Urinary bladder (tissue), 4 donors: ENCODE data around the gene SH3TC2. TPM values are rescaled to one million over a fixed set of nuclear protein-coding genes. Genes with fewer than 3 reads are reported as not detected.
A peak's percentile ranks its signal among the peaks of the same experiment; 100 is the strongest.

ENCODE experiments used
- DNase-seq: peaks from one replicate; pipeline ENCODE4 v3.0.0-alpha.2; 2015; ENCODE audit errors: extremely low spot score
- H3K27ac ChIP-seq: one replicate; pipeline ENCODE4 v1.5.1; 2013; ENCODE audit warnings: low read depth, mild to moderate bottlenecking, moderate library complexity
- H3K36me3 ChIP-seq: one replicate; pipeline ENCODE4 v1.6.1; 2013; ENCODE audit warnings: mild to moderate bottlenecking, moderate library complexity; ENCODE audit not compliant: insufficient read depth
- H3K4me1 ChIP-seq: one replicate; pipeline ENCODE4 v1.6.1; 2013; ENCODE audit warnings: mild to moderate bottlenecking, moderate library complexity; ENCODE audit not compliant: insufficient read depth
- H3K4me3 ChIP-seq: one replicate; pipeline ENCODE4 v1.5.1; 2013; ENCODE audit warnings: low read depth, low read length
- WGBS: extraction: QIAGEN DNeasy Blood & Tissue Kit; methylation state at CpG from one replicate; pipeline ENCODE4 v1.1.7; 2013; 5-methylcytosine and 5-hydroxymethylcytosine counted together
- polyA plus RNA-seq: library from polyadenylated mRNA; stranded (reverse); fragments of 200-250 nt; gene quantifications from one replicate; pipeline ENCODE4 v1.2.3, GENCODE V29; 2013
- total RNA-seq: library from RNA; depleted of rRNA; stranded (reverse); fragments of >200 nt; gene quantifications from one replicate; pipeline ENCODE4 v1.2.3, GENCODE V29; 2014
- donor health status: healthy with polysubstance abuse.
- donor health status: healthy.

Gene SH3TC2
- total and polyA plus RNA-seq, 2 donors, result 0.99 to 15.1 TPM

- Histone ChIP-seq H3K4me1 (no peaks in the 10 kb centered on the region), H3K36me3 (no peaks in the 10 kb centered on the region), H3K27ac (no peak overlapping the region), H3K4me3 (no peak overlapping the region)
- DNase-seq, result peak; percentile 47
- WGBS, result 21% methylated on average over 8 of the region's 8 CpGs
These were observed 27.5 kb downstream of the SH3TC2 start for GRCh38 chr5:149035372-149035790.

GRCh38 chr5:149030838-149031397, 31.9 kb downstream of the SH3TC2 start:
- H3K4me3 ChIP-seq, result no peak overlapping the region
- no peak overlapping the region for H3K27ac ChIP-seq
- H3K36me3 ChIP-seq, result no peaks in the 10 kb centered on the region
- 79% methylated on average over 3 of the region's 3 CpGs for WGBS
- DNase-seq, result no peak
- no peaks in the 10 kb centered on the region for H3K4me1 ChIP-seq

- H3K36me3 ChIP-seq, result no peaks in the 10 kb centered on the region
- no peak for DNase-seq
- no peak overlapping the region for H3K27ac ChIP-seq
- 78% methylated on average over 3 of the region's 3 CpGs for WGBS
- H3K4me1 ChIP-seq, result no peaks in the 10 kb centered on the region
- no peak overlapping the region for H3K4me3 ChIP-seq
These were observed 32.5 kb downstream of the SH3TC2 start for GRCh38 chr5:149030392-149030791.

GRCh38 chr5:149028984-149029383, 33.9 kb downstream of the SH3TC2 start:
- H3K27ac ChIP-seq, result no peak overlapping the region
- DNase-seq, result no peak
- WGBS, result 90% methylated on average over 5 of the region's 5 CpGs
- H3K36me3 ChIP-seq, result no peaks in the 10 kb centered on the region
- H3K4me1 ChIP-seq, result no peaks in the 10 kb centered on the region
- no peak overlapping the region for H3K4me3 ChIP-seq

GRCh38 chr5:149028161-149028560, 34.7 kb downstream of the SH3TC2 start:
- H3K4me3 ChIP-seq, result no peak overlapping the region
- H3K4me1 ChIP-seq, result no peaks in the 10 kb centered on the region
- H3K36me3 ChIP-seq, result no peaks in the 10 kb centered on the region
- DNase-seq, result no peak
- 79% methylated on average over 6 of the region's 6 CpGs for WGBS
- no peak overlapping the region for H3K27ac ChIP-seq

DNA sequence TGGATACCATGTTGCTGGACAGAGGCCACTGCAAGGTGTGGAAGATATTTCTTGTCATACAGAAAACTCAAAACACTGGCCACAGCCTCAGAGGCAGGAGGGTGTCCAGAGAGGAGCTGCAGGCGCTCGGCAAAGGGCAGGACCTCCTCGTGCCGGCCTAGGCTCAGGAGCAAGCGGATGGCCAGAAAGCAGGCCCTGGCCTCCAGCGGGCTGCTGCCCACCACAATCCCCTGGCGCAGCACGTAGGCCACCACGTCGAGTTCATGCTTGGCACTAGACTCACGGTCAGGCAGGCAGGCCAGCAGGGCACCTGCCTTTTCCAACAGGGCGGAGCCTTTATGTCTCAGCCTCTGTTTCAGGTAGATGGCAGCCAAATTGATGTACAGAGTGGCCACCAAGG, 35.2 kb downstream of the SH3TC2 start:
- H3K4me1 ChIP-seq, result no peaks in the 10 kb centered on the region
- no peak for DNase-seq
- H3K36me3 ChIP-seq, result no peaks in the 10 kb centered on the region
- H3K27ac ChIP-seq, result no peak overlapping the region
- 97% methylated on average over 12 of the region's 12 CpGs for WGBS
- H3K4me3 ChIP-seq, result no peak overlapping the region

DNA sequence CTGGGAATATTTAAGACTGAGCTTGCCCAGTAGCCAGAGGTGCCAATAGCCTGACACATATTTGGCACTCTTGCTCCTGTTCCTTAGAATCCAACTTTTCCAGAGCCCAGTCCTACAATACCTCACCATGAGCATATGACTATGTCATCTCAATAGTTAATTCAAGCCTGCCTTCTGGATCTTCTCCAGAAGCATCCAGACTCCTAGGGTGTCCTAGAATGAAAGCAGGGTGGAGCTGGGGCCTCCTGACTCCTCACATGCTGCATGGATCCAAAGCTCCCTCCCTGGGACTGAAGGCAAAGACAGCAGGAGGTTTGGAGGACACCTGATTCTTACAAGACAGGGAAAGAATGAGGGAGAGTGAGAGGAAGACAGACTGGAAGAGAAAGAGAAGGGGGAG, 37.9 kb downstream of the SH3TC2 start:
- no peak overlapping the region for H3K4me3 ChIP-seq
- no peak for DNase-seq
- no peak overlapping the region for H3K27ac ChIP-seq
- H3K4me1 ChIP-seq, result no peaks in the 10 kb centered on the region
- no peaks in the 10 kb centered on the region for H3K36me3 ChIP-seq

GRCh38 chr5:149024477-149024876, 38.4 kb downstream of the SH3TC2 start:
- 27% methylated on average over 1 of the region's 1 CpG for WGBS

DNA sequence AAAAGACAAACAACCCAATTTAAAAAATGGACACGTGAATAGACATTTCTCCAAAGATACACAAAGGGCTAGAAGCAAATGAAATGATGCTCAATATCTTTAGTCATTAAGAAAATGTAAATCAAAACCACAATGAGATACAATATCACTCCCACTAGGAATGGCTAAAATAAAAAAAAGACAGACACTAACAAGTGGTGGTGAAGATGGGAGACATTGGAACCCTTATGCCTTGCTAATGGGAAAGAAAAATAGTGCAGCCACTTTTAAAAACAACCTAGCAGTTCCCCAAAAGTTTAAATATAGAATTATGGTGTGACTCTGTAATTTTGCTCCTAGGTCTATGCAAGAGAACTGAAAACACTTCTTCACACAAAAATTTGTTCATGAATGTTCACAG, 40.7 kb downstream of the SH3TC2 start:
- DNase-seq, result no peak
- no peaks in the 10 kb centered on the region for H3K36me3 ChIP-seq
- 86% methylated on average over 1 of the region's 1 CpG for WGBS
- no peak overlapping the region for H3K4me3 ChIP-seq
- no peak overlapping the region for H3K27ac ChIP-seq
- no peaks in the 10 kb centered on the region for H3K4me1 ChIP-seq

More at GRCh38 chr5:149024477-149024876, 38.4 kb downstream of the SH3TC2 start:
- no peaks in the 10 kb centered on the region for H3K4me1 ChIP-seq
- no peaks in the 10 kb centered on the region for H3K36me3 ChIP-seq
- H3K4me3 ChIP-seq, result no peak overlapping the region
- H3K27ac ChIP-seq, result no peak overlapping the region
- no peak for DNase-seq

- DNase-seq, result no peak
- Histone ChIP-seq H3K36me3 (no peaks in the 10 kb centered on the region), H3K4me1 (no peaks in the 10 kb centered on the region), H3K27ac (no peak overlapping the region), H3K4me3 (no peak overlapping the region)
- 59% methylated on average over 4 of the region's 4 CpGs for WGBS
These were observed 43.2 kb downstream of the SH3TC2 start for GRCh38 chr5:149019679-149020078.

GRCh38 chr5:149018909-149019443, 43.9 kb downstream of the SH3TC2 start:
- DNase-seq, result no peak
- Histone ChIP-seq H3K36me3 (no peaks in the 10 kb centered on the region), H3K4me1 (no peaks in the 10 kb centered on the region), H3K27ac (no peak overlapping the region), H3K4me3 (no peak overlapping the region)
- 11% methylated on average over 2 of the region's 2 CpGs for WGBS

DNA sequence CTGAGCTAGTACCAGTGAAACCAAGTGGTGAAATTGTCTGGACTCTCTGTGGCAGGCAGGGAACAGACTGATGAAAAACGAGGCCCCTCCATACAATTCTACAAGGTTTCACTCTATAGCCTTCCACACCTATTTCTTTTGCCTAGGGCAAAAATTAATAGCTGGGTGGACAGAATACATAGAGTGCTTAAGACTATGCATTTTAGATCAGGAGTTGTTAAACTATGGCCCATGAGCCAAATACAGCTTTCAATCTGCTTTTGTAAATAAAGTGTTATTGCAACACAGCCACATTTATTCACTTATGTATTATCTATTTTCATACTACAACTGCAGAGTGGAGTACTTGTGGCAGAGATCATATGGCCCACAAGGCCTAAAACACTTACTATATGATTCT, 45.2 kb downstream of the SH3TC2 start:
- Histone ChIP-seq H3K36me3 (no peaks in the 10 kb centered on the region), H3K4me1 (no peaks in the 10 kb centered on the region), H3K27ac (no peak overlapping the region), H3K4me3 (no peak overlapping the region)
- WGBS, result 92% methylated on average over 1 of the region's 1 CpG
- no peak for DNase-seq

- Histone ChIP-seq H3K4me3 (no peak overlapping the region), H3K4me1 (no peaks in the 10 kb centered on the region), H3K36me3 (no peaks in the 10 kb centered on the region), H3K27ac (no peak overlapping the region)
- WGBS, result 85% methylated on average over 1 of the region's 1 CpG
- DNase-seq, result no peak
These were observed 47.3 kb downstream of the SH3TC2 start for GRCh38 chr5:149015561-149015960.

DNA sequence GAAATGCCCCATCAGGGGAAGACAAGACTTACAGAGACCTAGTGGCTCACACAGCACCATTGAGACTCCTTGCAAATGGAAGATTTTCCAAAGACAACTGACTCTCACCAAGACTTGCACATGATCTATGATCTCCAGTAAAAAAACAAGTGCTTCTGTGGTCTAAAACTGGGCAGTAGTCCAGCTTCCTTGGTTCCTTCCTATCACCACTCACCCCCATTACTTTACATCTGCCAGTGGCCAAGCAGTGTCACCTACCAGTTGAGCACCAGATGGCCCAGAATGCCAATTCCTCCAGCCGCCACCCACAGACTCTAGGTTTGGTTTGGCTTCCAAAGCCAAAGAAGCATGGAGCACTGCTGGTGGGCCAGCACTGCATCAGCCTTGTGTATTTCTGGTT, 47.7 kb downstream of the SH3TC2 start:
- Histone ChIP-seq H3K36me3 (no peaks in the 10 kb centered on the region), H3K4me1 (no peaks in the 10 kb centered on the region), H3K4me3 (no peak overlapping the region), H3K27ac (no peak overlapping the region)
- no peak for DNase-seq
- WGBS, result 97% methylated on average over 1 of the region's 1 CpG

DNA sequence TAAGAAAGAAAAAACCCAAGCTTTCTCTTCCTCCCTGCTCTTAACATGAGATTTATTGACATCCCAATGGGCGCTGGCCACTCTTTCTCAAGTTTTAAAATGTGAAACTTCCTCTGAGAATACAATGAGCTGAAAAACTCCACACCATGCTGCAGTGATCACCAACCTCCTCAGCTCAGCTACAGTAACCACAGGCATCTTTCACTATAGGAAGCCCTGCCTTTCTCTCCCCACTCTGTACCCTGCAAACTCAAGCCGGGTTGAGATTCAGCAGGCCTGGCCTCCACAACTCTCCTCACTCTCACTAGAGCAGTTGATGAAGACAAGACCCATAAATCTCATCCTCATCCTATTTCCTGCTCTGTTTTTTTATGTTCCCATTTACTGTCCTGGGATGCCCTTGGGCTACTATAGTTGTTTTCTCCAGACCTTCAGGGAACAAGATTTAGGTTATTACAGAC, 48.3 kb downstream of the SH3TC2 start:
- Histone ChIP-seq H3K36me3 (no peaks in the 10 kb centered on the region), H3K4me3 (no peak overlapping the region), H3K27ac (no peak overlapping the region), H3K4me1 (no peaks in the 10 kb centered on the region)
- 90% methylated on average over 2 of the region's 2 CpGs for WGBS
- DNase-seq, result no peak
